ENCODE measurements around the gene KIF22. TPM values are rescaled to one million over a fixed set of nuclear protein-coding genes. Genes with fewer than 3 reads are reported as not detected.
"Not testable (repeated sequence)": the region's sequence is repeated elsewhere in the genome, so short reads cannot be mapped to it uniquely, and the experiment has no call there.

KIF22 gene
- total RNA-seq, 4 donors from 2014 or later: 36.8 to 81.2 (median 44.9) TPM

DNA sequence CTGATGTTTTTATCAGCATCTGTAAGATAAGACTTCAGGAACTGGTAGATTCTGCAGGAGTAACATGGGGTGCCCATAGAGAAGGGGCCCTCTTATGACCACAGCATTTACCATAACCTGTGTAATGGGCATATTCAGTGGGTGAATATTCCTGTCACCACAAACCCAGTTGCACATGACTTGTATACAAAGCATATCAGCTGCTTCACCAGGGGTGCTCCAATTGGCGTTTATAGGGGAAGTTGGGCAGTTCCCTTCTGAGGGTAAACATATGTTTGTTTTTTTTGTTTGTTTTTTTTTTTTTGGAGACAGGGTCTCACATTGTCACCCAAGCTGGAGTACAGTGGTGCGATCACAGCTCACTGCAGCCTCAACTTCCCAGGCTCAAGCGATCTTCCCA lies 24.0 kb upstream of the KIF22 start:
- intact Hi-C loops (cut with DNase I; ENCODE audit: low total_unique reads): no loop called here
- no peak for DNase-seq (ENCODE audit: low spot score in 2 of 2)
- TF ChIP-seq, protein P1, sequence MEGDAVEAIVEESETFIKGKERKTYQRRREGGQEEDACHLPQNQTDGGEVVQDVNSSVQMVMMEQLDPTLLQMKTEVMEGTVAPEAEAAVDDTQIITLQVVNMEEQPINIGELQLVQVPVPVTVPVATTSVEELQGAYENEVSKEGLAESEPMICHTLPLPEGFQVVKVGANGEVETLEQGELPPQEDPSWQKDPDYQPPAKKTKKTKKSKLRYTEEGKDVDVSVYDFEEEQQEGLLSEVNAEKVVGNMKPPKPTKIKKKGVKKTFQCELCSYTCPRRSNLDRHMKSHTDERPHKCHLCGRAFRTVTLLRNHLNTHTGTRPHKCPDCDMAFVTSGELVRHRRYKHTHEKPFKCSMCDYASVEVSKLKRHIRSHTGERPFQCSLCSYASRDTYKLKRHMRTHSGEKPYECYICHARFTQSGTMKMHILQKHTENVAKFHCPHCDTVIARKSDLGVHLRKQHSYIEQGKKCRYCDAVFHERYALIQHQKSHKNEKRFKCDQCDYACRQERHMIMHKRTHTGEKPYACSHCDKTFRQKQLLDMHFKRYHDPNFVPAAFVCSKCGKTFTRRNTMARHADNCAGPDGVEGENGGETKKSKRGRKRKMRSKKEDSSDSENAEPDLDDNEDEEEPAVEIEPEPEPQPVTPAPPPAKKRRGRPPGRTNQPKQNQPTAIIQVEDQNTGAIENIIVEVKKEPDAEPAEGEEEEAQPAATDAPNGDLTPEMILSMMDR (IDR thresholded peaks at IDR 0.05): no peak
- no peak overlapping the region for H3K4me3 ChIP-seq (ENCODE audit: low read depth, poor library complexity, severe bottlenecking)
- WGBS, 2 donors: 92 to 95% methylated on average over 3 of the region's 3 CpGs

DNA sequence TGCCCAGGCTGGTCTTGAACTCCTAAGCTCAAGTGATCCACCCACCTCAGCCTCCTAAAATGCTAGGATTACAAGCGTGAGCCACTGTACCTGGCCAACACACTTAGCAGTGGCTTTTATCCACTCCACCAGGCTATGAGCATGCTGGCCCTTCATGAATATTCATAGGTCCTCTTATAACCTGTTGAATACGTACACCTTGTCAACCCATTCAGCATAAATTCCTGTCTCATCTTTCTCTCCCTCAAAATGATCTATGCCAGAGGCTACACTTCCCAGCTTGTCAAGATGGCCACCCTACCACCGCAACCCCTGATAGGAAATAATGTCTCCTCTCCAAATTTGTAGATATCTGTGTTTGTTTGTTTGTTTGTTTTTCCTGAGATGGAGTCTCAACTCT lies 23.5 kb upstream of the KIF22 start:
- no peak overlapping the region for H3K4me3 ChIP-seq (ENCODE audit: low read depth, poor library complexity, severe bottlenecking)
- no peak for TF ChIP-seq POLR2A (IDR thresholded peaks at IDR 0.05)
- TF ChIP-seq, protein P1 (IDR thresholded peaks at IDR 0.05): no peak
- intact Hi-C loops (cut with DNase I; ENCODE audit: low total_unique reads): no loop called here
- DNase-seq (ENCODE audit: low spot score in 2 of 2): no peak
- WGBS, 2 donors: 90 to 91% methylated on average over 3 of the region's 3 CpGs

DNA sequence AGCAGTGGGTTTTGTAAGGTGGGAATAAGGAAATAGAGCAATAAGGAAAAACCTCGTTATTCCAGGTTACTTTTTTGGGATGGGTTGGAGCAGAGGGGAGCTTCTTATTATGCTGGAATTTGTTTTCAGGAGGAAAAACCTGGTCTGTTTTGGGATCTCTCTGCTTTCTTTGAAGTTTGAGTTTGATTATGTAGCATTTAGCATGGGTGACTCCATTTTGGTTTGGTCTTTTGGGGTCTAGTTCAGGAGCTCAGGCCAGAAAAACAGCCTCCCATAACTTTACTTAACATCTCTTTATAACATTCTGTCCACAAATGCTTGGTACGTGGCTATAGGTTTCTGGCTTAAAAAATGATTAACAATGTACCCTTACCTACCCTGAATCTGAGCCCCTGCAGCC lies 21.0 kb upstream of the KIF22 start:
- TF ChIP-seq POLR2A (IDR thresholded peaks at IDR 0.05): no peak
- TF ChIP-seq, protein P1 (IDR thresholded peaks at IDR 0.05): no peak
- no peak overlapping the region for H3K4me3 ChIP-seq (ENCODE audit: low read depth, poor library complexity, severe bottlenecking)
- DNase-seq (ENCODE audit: low spot score in 2 of 2): no peak
- 79 to 85% methylated on average over 2 of the region's 2 CpGs for WGBS, 2 donors
- intact Hi-C loops (cut with DNase I; ENCODE audit: low total_unique reads): no loop called here

DNA sequence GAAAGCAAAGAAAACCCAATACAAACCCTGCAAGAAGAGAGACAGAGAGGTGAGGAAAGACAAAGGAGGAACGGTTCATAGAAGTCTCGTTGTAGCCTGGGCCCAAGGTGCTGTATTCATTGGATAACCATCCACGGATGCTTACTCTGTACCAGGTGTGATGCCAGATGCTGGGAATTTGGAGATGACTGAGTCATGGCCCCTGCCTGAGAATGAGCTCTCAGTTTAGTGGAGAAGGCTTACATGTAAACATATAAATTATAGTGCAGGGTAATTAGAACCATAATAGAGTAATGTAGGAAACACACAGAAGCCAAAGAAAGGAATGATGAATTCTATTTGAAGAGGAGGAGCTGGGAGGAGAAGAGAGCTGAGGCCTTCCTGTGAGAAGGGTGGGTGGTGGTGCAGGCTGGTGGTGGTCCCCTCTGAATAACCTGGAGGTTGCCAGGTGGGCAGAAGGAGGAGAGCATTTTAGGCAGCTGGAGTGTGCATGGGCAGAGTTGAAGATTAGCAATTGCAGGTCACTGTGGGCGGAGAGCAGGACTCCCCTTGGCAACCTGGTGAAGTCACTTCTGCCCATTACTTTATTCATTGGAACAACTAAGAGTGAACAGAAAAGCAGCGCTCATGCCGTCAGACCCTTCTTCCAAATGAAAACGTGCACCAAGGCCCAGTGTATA lies 20.2 kb upstream of the KIF22 start:
- no peak for DNase-seq (ENCODE audit: low spot score in 2 of 2)
- intact Hi-C loops (cut with DNase I; ENCODE audit: low total_unique reads): no loop called here
- 66 to 71% methylated on average over 7 of the region's 7 CpGs for WGBS, 2 donors
- no peak overlapping the region for H3K4me3 ChIP-seq (ENCODE audit: low read depth, poor library complexity, severe bottlenecking)
- TF ChIP-seq, protein P1 (IDR thresholded peaks at IDR 0.05): no peak
- TF ChIP-seq POLR2A (IDR thresholded peaks at IDR 0.05): no peak

DNA sequence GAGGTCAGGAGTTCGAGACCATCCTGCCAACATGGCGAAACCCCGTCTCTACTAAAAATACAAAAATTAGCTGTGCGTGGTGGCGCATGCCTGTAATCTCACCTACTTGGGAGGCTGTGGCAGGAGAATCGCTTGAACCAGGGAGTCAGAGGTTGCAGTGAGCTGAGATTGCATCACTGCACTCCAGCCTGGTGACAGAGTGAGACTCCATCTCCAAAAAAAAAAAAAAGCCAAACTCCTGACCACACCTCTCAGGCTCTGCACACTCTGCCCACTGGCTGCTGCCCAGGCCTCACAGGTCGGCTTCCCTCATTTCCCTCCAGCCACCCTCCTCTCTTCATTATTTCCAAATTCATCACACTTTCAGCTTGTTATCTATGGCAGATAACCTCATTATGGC lies 18.2 kb upstream of the KIF22 start:
- intact Hi-C loops (cut with DNase I; ENCODE audit: low total_unique reads); H3K4me3 ChIP-seq (ENCODE audit: low read depth, poor library complexity, severe bottlenecking); DNase-seq (ENCODE audit: low spot score in 2 of 2): not testable (repeated sequence)
- WGBS, 2 donors: 86 to 90% methylated on average over 7 of the region's 7 CpGs

DNA sequence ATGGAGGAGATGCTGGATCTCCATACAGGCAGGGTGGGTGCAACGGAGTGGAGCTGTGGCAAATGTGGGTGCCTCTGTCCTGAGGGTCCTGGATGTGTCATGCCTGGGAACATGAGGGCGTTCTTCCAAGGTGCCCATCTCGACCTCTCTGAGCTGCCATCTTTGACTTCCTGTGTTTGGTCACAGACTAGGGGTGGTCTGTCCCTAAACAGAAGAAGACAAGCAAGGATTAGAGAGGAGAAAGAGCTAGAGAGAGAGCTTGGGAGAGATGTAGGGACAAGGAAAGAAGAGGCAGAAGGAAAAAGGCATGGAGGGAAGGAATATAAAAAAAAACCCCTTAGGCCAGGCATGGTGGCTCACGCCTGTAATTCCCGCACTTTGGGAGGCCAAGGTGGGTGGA lies 15.8 kb upstream of the KIF22 start:
- 85 to 92% methylated on average over 5 of the region's 5 CpGs for WGBS, 2 donors
- intact Hi-C loops (cut with DNase I; ENCODE audit: low total_unique reads): no loop called here
- no peak for DNase-seq (ENCODE audit: low spot score in 2 of 2)
- H3K4me3 ChIP-seq (ENCODE audit: low read depth, poor library complexity, severe bottlenecking): no peak overlapping the region
- TF ChIP-seq POLR2A (IDR thresholded peaks at IDR 0.05): no peak
- TF ChIP-seq, protein P1 (IDR thresholded peaks at IDR 0.05): no peak
